ENCODE measurements around the gene TTC13.

DNA sequence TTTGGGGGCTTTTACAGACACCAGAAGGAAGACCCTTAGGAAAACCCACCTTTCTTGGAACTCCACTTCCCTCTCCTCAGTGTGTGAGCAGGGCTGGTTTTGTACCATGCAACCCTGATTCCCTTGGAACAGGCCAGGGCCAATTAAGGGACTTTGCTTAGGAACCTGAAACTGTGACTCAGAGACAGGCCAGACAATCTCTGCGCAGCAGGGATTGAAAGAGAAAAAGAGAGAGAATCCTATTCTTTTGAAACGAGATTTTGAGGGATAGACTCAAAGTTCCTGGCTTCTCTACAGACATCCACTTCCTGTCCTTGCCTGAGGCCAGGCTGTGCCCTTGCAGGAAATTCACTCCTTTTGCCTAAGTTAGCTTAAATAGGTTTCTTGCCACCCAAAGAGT lies 87.2 kb downstream of the TTC13 start:
- no peak for TF ChIP-seq POLR2A (IDR thresholded peaks at IDR 0.05)
- TF ChIP-seq, protein P1, sequence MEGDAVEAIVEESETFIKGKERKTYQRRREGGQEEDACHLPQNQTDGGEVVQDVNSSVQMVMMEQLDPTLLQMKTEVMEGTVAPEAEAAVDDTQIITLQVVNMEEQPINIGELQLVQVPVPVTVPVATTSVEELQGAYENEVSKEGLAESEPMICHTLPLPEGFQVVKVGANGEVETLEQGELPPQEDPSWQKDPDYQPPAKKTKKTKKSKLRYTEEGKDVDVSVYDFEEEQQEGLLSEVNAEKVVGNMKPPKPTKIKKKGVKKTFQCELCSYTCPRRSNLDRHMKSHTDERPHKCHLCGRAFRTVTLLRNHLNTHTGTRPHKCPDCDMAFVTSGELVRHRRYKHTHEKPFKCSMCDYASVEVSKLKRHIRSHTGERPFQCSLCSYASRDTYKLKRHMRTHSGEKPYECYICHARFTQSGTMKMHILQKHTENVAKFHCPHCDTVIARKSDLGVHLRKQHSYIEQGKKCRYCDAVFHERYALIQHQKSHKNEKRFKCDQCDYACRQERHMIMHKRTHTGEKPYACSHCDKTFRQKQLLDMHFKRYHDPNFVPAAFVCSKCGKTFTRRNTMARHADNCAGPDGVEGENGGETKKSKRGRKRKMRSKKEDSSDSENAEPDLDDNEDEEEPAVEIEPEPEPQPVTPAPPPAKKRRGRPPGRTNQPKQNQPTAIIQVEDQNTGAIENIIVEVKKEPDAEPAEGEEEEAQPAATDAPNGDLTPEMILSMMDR (IDR thresholded peaks at IDR 0.05): no peak

All from breast epithelium (tissue), 3 donors.